Vagina (tissue), 2 donors: Measurements from ENCODE around the gene RPLP2. TPM values are rescaled to one million over a fixed set of nuclear protein-coding genes. Genes with fewer than 3 reads are reported as not detected.

Source experiments
- DNase-seq, 2 donors: peaks; one replicate each; pipeline ENCODE4 v3.0.0-alpha.2; 2017; ENCODE audit errors: extremely low spot score in 2 of 2
- H3K27ac ChIP-seq: fragments of 200-600 bp; sonication (generic); one replicate; pipeline ENCODE4 v1.5.1; 2019
- H3K27me3 ChIP-seq: fragments of 200-600 bp; sonication (generic); one replicate; pipeline ENCODE4 v1.5.1; 2019
- H3K36me3 ChIP-seq, 2 donors: fragments of 200-600 bp; sonication (generic); one replicate each; pipeline ENCODE4 v1.5.1; 2017 to 2019
- H3K4me1 ChIP-seq: fragments of 200-600 bp; sonication (generic); one replicate; pipeline ENCODE4 v1.5.1; 2019
- H3K4me3 ChIP-seq, 2 donors: fragments of 200-600 bp; sonication (generic); 1 replicate in 1 of 2; 2 replicates in 1 of 2; pipeline ENCODE4 v1.5.1; 2016 to 2019
- H3K9me3 ChIP-seq: fragments of 200-600 bp; sonication (generic); one replicate; pipeline ENCODE4 v1.5.1; 2019
- POLR2A ChIP-seq, 2 donors: fragments of 450-650 bp; IDR thresholded peaks; one replicate each; pipeline ENCODE4 v1.6.1; 2017; ENCODE audit warnings: antibody characterized with exemption in 2 of 2, mild to moderate bottlenecking in 2 of 2, moderate library complexity in 2 of 2
- POLR2AphosphoS5 ChIP-seq, 2 donors: sonication (generic); formaldehyde crosslinking; IDR thresholded peaks; one replicate each; pipeline ENCODE4 v1.9.0; 2017; ENCODE audit warnings: antibody characterized with exemption in 2 of 2, mild to moderate bottlenecking in 2 of 2, low read depth in 1 of 2; ENCODE audit not compliant: insufficient read depth in 1 of 2
- intact Hi-C: fragments of 100-400 bp; cut with DNase I; formaldehyde crosslinking; loops from one replicate; pipeline ENCODE4 v1.15.1; 2023
- total RNA-seq: library from RNA; depleted of rRNA; stranded (reverse); fragments of >200 nt; gene quantifications from one replicate; pipeline ENCODE4 v1.2.3, GENCODE V29; 2016
- TF ChIP-seq, protein P1 (sequence below), 3 experiments: fragments of 450-650 bp in 2 of 3; fragments of 200-600 bp in 1 of 3; sonication (generic) in 1 of 3; IDR thresholded peaks; one replicate each; pipeline ENCODE4 v1.5.1; 2017 to 2019; ENCODE audit warnings: antibody characterized with exemption in 3 of 3, mild to moderate bottlenecking in 2 of 3, moderate library complexity in 2 of 3

RPLP2 gene
- total RNA-seq, 1 donor from 2014 or later, result 1,068 TPM

DNA sequence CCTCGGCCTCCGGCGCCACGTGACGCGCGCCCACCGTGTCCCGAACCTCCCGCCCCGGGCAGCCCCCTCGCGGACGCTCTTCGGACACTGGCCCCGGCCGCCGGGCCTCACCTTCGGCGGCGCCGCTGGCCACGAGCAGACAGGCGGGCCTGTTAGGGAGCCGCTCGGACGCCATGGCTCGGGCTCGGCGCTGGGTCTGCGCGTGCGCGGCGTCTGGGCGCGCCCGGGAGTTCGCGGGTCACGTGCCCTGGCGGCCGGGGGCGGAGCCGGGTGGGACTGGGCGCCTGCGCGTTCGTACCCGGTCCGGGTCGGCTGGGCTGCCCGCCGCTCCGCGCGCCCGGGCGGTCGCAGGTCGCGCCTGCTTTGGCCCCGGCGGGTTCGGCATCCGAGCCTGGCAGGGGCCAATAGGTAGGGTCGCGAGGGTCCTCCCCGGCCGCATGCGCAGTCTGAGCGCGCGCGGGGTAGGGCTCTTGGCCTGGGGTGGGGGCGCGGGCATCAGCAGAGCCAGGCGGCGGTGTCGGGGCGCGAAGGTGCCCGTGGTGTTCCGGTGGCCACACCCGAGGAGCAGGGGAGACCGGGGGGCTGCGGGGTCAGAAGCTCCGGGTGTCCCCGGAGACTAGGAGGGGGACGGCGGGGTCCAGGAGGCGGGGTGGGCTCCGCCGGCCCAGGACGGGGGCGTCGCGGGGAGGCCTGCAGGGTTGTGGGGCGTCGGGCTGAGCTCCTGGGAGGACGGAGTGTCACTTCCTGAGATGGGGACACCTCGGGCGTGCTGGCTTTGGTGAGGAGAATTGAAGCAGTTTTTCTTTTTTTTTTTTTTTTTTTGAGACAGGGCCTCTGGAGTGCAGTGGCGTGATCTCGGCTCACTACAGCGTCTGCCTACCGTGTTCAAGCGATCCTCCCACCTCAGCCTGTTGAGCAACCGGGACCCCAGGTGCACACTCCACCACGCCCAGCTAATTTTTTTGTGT, 32.2 kb upstream of the RPLP2 start, which contains the start of gene GATD1:
GATD1 (minus strand) TSS at position 200 of the 968 bp plus-strand sequence; CDS start at position 175, 25 bp downstream.
- H3K27ac ChIP-seq, result peak within 1 kb of the TSS; percentile 87
- DNase-seq, result no peak
- peak within 1 kb of the TSS; percentile 80 to 96 for H3K4me3 ChIP-seq
- H3K36me3 ChIP-seq, result no peaks in the 10 kb centered on the region
- intact Hi-C loops, result no loop called here
- TF ChIP-seq, protein P1, sequence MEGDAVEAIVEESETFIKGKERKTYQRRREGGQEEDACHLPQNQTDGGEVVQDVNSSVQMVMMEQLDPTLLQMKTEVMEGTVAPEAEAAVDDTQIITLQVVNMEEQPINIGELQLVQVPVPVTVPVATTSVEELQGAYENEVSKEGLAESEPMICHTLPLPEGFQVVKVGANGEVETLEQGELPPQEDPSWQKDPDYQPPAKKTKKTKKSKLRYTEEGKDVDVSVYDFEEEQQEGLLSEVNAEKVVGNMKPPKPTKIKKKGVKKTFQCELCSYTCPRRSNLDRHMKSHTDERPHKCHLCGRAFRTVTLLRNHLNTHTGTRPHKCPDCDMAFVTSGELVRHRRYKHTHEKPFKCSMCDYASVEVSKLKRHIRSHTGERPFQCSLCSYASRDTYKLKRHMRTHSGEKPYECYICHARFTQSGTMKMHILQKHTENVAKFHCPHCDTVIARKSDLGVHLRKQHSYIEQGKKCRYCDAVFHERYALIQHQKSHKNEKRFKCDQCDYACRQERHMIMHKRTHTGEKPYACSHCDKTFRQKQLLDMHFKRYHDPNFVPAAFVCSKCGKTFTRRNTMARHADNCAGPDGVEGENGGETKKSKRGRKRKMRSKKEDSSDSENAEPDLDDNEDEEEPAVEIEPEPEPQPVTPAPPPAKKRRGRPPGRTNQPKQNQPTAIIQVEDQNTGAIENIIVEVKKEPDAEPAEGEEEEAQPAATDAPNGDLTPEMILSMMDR (IDR thresholded peaks at IDR 0.05), result no peak
- TF ChIP-seq POLR2A (IDR thresholded peaks at IDR 0.05) (peak in 1 of 2 donors; percentile 86), POLR2AphosphoS5 (IDR thresholded peaks at IDR 0.05; ENCODE audit: insufficient read depth in 1 of 2, low read depth in 1 of 2) (peak in 1 of 2 donors; percentile 39)
- no peaks in the 10 kb centered on the region for H3K27me3 ChIP-seq
- H3K4me1 ChIP-seq, result peaks cover 41% of the 10 kb centered on the region
- no peaks in the 10 kb centered on the region for H3K9me3 ChIP-seq

DNA sequence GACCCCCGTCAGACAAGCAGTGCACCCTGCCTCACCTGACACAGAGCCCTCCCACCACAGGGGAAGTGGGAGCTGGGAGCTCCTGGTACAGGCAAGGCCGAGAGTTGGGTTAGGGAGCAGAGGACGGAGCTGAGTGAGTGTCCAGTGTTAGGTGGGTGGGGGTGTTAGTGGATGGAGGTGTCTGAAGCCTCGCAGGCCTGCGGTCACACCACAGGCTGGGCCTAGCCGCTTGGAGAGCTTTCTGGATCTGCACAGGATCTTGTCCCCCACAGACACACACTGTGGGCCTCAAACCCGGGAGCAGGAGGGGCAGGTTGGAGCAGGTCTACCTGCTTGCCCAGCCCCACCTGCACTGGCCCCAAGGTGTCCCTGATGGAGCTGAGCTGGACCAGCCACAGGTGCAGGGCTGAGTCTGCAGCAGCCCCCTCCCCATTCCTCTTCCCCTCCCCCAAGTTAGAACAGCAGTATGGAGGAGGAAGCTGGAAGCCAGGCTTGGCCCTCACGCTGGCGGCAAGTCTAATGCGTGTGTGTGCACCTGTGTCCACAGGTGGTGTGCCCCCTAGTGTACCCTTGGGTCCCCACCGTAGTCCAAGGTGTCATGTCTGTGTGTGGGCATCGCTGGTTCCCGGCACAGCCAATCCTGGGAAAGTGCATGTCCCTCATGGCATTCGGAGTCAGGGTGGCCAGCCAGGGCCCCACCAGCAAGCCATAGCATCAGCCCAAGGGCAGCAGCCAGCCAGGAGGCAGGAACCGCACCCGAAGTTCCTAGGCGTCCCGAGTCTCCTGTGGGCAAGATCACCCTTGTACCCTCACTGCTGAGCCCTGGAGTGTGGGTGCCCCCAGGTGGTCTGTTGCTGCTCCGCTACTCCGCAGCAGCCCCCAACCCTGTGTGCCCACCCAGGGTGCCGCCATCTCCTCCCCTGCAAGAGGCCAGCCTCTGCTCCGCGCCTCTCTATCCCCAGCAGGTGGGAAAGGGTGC, 30.5 kb upstream of the RPLP2 start:
- Histone ChIP-seq H3K27ac (no peak overlapping the region), H3K9me3 (no peaks in the 10 kb centered on the region), H3K36me3 (no peaks in the 10 kb centered on the region), H3K4me3 (no peak overlapping the region), H3K4me1 (peaks cover 54% of the 10 kb centered on the region), H3K27me3 (no peaks in the 10 kb centered on the region)
- no peak for DNase-seq
- TF ChIP-seq POLR2AphosphoS5 (IDR thresholded peaks at IDR 0.05; ENCODE audit: insufficient read depth in 1 of 2, low read depth in 1 of 2) (no peak), POLR2A (IDR thresholded peaks at IDR 0.05) (no peak)
- TF ChIP-seq, protein P1 (IDR thresholded peaks at IDR 0.05), result no peak
- intact Hi-C loops, result no loop called here

DNA sequence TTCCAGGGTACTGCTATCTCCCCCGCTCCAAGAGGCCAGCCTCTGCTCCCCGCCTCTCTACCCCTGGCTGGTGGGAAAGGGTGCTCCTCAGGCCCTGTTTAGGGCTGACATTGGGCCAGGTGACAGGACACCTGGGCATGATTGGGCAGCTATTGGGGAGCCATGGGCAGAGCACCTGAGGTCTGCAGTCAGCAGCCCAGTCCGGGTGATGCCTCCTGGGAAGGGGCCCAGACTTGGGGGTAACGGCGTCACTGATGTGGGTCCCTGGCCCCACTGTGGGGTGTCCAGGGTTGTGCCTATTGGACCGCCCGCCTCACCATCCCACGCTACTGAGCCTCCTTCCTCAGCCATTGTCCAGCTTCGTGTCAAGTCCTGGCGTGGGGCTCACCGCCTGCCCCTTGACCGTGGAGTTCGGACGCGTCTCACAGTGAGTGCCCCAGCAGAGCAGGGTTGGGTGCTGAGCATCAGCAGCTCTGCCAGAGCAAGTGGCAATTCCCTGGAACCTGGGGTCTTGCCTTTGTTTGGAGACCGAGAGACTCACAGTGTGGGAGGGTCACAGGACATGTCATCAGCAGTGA, 29.7 kb upstream of the RPLP2 start:
- DNase-seq, result no peak
- H3K4me1 ChIP-seq, result peaks cover 51% of the 10 kb centered on the region

More for the DNA sequence above, 29.7 kb upstream of the RPLP2 start:
- TF ChIP-seq POLR2A (IDR thresholded peaks at IDR 0.05) (no peak), POLR2AphosphoS5 (IDR thresholded peaks at IDR 0.05; ENCODE audit: insufficient read depth in 1 of 2, low read depth in 1 of 2) (no peak)
- TF ChIP-seq, protein P1 (IDR thresholded peaks at IDR 0.05), result no peak
- Histone ChIP-seq H3K9me3 (no peaks in the 10 kb centered on the region), H3K36me3 (no peaks in the 10 kb centered on the region), H3K27ac (no peak overlapping the region), H3K4me3 (no peak overlapping the region), H3K27me3 (no peaks in the 10 kb centered on the region)
- intact Hi-C loops, result no loop called here
